Body of pancreas (tissue), 4 donors: ENCODE measurements around the gene MPV17L2.
A peak's percentile ranks its signal among the peaks of the same experiment; 100 is the strongest.

ENCODE experiments used
- CTCF ChIP-seq, 7 experiments: fragments of 450-650 bp in 4 of 7; fragments of 200-600 bp in 3 of 7; sonication (generic) in 3 of 7; IDR thresholded peaks; one replicate each; pipeline ENCODE4 v1.5.1; 2016 to 2019; ENCODE audit warnings: antibody characterized with exemption in 7 of 7
- POLR2A ChIP-seq, 3 donors: fragments of 450-650 bp; IDR thresholded peaks; one replicate each; pipeline ENCODE4 v1.6.1; 2016; ENCODE audit warnings: antibody characterized with exemption in 3 of 3, mild to moderate bottlenecking in 2 of 3

DNA sequence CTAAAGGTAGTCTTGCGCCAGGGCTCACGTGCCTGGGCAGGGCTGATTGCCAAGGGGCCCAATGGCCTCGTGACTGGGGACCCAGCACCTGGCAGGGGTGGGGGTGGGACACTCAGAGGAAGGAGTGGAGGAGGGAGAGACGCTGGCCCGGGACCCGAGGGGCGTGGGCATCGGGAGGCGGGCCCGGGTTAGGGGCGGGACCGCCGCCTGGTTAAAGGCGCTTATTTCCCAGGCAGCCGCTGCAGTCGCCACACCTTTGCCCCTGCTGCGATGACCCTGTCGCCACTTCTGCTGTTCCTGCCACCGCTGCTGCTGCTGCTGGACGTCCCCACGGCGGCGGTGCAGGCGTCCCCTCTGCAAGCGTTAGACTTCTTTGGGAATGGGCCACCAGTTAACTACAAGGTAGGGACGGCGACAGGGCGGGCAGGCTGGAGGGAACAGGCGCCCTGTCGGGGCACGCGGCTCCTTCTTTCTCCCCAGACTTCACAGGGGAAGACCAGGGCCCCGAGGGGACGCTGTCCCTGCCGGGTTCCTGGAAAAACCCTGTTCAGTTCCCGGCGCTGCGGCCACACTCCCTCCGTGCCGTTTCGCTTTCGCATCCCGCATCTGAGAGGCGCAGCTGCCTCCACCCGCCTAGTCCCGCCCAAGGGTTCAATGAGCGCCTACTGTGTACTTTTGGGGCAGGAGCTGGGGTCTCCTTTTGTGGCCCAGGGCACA lies 19.3 kb upstream of the MPV17L2 start, which contains the start of gene IFI30:
- TF ChIP-seq CTCF (IDR thresholded peaks at IDR 0.05), result no peak
- TF ChIP-seq POLR2A (IDR thresholded peaks at IDR 0.05), result peak; percentile 88 to 95 (median 88)
